Epithelial cell of prostate (primary cell): ENCODE results near the gene OR12D2.
"Not testable (repeated sequence)": the region's sequence is repeated elsewhere in the genome, so short reads cannot be mapped to it uniquely, and the experiment has no call there.

Experiments used
- DNase-seq: peaks from one replicate; pipeline ENCODE4 v3.0.0-alpha.2; 2011; ENCODE audit warnings: low read depth, low spot score
- H3K27ac ChIP-seq: fragments of 450-650 bp; 2 replicates; pipeline ENCODE4 v1.5.1; 2017; ENCODE audit warnings: mild to moderate bottlenecking

OR12D2 gene, protein sequence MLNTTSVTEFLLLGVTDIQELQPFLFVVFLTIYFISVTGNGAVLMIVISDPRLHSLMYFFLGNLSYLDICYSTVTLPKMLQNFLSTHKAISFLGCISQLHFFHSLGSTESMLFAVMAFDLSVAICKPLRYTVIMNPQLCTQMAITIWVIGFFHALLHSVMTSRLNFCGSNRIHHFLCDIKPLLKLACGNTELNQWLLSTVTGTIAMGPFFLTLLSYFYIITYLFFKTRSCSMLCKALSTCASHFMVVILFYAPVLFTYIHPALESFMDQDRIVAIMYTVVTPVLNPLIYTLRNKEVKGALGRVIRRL

DNA sequence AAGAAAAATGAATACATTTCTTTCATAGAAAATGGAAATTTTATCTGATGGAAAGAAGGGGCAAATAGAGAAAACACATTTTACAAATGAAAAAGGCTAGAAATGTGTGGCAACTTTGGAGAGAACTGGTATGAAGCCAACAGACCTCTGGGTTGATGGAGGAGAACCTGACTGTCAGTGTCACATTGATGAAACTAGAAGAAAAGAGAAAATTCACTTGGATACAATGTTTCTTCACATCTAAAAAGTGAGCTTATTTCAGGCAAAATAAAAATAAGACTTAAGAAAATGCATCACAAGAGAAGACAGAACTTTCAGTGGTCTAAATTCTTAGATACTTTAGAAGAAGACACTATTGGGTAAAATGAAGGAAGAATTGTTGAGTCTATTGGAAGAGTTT, at the start of gene OR12D2:
OR12D2 (plus strand) TSS at position 301 of the 400 bp plus-strand sequence. CDS start 1,069 bp downstream, outside the sequence.
- DNase-seq = no peak
- no peak within 1 kb of the TSS for H3K27ac ChIP-seq

DNA sequence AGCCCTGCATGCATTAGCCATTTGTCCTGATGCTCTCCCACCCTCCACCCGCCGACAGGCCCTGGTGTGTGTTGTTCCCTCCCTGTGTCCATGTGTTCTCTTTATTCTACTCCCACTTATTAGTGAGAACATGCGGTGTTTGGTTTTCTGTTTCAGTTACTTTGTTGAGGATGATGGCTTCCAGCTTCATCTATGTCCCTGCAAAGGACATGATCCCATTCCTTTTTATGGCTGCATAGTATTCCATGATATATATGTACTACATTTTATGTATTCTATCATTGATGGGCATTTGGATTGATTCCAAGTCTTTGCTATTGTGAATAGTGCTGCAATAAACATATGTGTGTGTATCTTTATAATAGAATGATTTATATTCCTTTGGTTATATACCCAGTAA, 46.1 kb upstream of the OR12D2 start:
- not testable (repeated sequence) for DNase-seq, H3K27ac ChIP-seq

DNA sequence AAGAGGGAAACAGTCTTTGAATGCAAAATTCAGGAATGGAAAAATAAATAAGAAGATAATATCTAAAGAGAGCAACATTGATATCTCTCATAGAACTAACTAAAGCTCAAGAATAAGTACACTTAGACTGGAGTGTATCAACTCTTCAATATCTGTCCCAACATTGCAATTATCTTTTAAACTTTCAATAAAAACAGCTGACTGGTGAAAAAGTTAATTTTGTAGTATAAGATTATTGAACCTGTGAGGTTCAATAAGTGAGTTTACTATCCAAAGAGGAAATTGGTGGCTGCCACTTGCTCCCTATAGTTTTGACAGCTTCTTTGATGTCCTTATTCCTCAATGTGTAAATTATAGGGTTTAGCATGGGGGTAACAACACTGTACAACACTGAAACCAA, 40.5 kb upstream of the OR12D2 start:
- no peak for DNase-seq
- H3K27ac ChIP-seq = no peak overlapping the region

DNA sequence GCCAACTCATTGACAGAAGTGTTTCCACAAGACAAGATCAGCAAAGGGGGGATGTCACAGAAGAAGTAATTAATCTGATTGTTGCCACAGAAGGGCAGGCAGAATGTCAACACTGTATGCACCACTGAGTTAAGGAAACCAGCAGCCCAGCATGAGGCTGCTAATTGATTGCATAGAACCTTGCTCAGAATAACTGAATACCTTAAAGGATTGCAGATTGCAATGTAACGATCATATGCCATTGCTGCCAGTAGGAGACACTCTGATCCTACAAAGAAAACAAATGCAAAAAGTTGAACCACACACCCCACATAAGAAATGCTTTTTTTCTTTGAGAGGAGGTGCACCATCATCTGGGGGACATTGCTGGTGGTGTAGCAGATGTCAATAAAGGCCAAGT, 39.8 kb upstream of the OR12D2 start:
- no peak for DNase-seq
- no peak overlapping the region for H3K27ac ChIP-seq

DNA sequence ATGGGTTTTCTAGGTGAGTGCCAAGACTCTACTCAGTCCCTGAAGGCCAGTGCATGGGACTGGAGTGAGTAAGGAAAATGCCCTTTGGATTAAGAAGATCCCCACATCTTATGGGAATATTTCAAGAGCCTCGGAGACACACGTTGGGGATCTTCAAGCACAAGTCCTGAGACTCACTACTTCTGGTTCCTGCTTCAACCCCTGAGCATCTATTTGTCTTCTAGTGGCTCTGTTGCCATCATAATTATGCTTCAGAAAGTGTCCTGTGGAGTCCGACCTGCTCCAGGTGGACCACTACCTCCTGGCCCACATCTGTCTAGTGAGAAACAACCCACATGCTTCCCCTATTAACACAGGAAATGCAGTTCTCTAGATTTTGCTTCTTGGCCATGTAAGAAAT, 26.7 kb upstream of the OR12D2 start, which contains the start of gene OR5V1:
OR5V1 (minus strand) TSS at position 101 of the 400 bp plus-strand sequence. CDS start 12,670 bp downstream, outside the sequence.
- no peak for DNase-seq
- H3K27ac ChIP-seq = no peak within 1 kb of the TSS

DNA sequence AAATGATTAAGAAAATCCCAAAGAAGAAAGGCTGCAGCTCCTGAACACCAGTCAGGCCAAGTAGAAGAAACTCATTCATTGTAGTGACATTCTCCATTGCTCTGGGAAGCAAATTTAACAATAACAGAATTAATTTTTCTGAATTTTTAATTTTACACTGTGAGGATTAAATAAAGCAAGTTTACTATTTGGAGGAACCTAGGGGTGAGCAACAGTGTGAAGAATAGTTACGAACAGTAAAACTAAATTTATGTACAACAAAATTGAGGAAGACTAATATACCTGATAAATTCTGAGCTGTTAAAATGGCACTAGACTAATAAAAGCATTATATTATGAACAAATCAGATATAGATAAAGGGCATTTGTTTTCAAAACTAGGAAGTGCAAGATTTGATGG, 20.2 kb upstream of the OR12D2 start, which contains the start of gene OR12D3:
OR12D3 (minus strand) TSS at position 101 of the 400 bp plus-strand sequence; CDS start at position 97, 4 bp downstream.
- no peak for DNase-seq
- no peak within 1 kb of the TSS for H3K27ac ChIP-seq

DNA sequence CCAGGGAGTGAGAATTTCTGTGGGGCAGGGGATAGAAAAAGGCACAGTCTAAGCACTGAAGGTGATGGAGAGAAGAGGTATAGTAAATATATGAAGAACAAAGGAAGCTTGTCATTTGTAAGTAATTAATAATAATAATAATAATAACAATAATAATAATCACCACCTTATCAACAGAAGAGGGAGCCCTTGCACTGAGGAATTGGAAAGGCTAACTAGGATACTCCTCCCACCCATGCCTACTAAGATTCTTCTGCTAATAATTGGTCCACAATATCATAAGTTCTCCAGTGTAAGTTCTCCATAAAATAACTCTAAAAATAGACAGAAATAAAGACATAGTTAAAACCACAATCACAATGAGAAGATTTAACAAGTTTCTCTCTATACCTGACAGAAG, 19.4 kb upstream of the OR12D2 start:
- no peak overlapping the region for H3K27ac ChIP-seq
- no peak for DNase-seq

DNA sequence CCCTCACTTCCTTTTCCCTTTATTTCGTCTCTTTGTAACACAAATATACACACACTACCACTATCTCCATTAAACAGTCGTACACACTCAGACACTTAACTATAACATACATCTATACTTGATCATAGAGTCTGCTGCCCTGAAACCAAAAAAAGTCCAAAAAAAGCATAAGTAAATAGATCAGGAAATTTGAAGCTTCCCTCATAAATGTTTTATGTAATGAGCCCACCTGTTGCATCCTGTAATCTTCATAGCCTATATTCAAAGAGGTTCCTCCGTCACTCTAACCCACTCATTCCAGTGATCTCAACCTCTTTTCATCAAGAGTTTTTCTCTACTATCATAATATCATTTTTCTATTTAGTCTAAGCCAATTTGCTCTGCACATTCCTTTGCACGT, 6.9 kb upstream of the OR12D2 start:
- no peak overlapping the region for H3K27ac ChIP-seq
- DNase-seq = no peak

DNA sequence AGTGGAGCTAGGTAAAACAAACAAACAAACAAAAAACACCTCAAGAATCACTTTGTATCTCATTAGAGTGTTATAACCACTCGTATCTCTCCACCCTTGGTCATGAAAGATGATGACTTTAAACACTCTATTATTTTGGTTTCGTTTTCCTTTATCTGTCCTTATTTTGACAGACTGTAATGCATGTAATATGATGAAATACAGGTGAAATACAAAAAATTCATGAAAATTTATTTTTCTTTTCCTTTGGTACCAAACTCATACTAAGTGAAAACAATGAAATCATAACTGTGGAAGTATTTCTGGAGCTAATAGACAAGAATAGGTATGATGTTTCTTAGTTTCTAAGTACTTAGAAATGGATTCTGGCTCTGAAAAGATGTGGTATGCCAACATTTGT, 4.1 kb downstream of the OR12D2 start:
- H3K27ac ChIP-seq = no peak overlapping the region
- no peak for DNase-seq

DNA sequence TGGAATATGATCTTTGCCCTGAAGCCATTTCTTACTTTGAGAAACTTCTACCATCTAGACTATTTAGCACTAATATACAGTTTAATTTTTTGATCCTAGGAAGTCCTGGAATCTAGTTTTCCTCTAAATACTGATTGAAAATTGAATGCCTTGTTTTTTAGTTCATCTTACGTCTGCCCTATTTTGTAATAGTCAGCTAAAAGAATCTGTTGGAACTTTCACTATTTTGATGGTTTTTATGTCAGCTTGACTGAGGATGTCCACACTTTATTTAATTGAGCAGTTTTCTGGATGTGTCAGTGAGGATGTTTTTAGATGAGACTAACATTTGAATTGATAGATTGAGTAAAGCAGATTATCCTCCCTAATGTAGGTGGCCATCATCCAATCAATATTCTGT, 8.4 kb downstream of the OR12D2 start:
- no peak for DNase-seq
- no peak overlapping the region for H3K27ac ChIP-seq

DNA sequence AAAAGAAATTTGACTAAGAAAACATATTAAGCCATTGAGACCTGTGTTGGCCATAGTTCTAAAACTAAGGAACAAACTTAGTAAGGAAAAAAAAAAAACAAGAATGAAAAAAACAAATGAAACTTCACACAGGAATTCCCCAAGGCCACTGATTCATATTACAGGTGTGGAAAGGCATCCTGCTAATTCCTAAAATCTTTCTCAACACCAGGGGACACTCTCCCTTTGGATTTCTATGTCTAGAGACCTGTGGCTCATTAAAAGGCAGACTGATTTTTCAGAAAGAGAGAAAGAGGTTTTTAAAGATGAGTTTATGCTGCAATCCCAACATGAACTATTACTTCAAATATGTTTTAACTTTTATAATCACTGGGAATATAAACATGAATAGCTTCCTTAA, 19.2 kb downstream of the OR12D2 start, which contains the start of gene OR12D1:
OR12D1 (plus strand) TSS at position 341 of the 400 bp plus-strand sequence.
- no peak within 1 kb of the TSS for H3K27ac ChIP-seq
- DNase-seq = no peak

DNA sequence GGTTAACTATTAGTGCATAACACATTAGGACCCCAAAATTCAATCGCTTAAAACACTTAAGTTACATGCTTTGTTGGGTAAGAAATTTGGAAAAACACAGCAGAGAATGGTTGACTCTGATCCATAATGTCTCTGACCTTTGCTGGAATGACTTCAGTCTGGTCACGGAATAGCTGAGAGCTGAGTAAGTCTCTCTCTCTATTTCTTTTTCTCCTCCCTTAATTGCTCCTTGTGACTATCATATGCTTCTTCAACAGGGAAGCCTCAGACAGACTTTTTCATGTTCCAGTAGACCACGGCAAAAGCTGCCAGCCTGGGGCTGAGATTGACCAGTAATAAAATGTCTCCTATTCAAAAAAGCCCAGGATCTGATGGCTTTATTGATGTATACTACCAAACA, 24.1 kb downstream of the OR12D2 start:
- DNase-seq = no peak
- H3K27ac ChIP-seq = no peak overlapping the region

DNA sequence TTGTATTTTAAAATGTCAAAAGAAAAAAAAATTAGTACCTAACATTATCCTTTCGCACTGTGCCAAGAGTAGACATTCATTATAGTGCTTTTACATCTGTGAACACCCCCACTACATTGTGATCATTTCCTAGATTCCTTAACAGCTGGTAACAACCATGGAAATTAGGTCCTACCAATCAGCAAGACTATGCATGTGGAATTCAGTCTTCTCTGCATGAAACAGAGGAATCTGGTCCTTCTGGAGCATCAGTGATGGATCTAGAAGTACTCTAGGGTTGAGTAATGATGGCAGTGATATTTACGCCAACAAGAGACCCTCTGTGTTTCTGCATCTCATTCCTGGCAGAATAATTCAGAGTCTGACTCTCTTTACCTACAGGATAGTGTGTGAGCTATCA, 28.7 kb downstream of the OR12D2 start:
- no peak for DNase-seq

DNA sequence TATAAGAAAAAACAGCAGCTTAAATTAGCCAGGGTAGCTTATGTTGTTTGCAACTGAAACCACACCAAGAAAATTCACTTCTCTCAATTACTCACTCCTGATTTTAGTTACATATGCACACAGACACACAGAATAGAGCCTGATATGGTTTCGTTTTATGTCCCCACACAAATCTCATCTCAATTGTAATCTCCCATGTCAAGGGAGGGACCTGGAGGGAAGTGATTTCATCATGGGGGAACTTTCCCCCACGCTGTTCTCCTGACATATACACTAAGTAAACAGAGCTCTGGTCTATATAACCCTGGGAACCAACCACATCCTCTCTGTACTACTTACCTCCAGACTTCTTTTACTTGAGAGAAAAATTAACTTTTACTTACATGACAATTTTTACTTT, 29.1 kb downstream of the OR12D2 start:
- no peak for DNase-seq
- H3K27ac ChIP-seq = no peak overlapping the region

More for the DNA sequence above, 28.7 kb downstream of the OR12D2 start:
- no peak overlapping the region for H3K27ac ChIP-seq

DNA sequence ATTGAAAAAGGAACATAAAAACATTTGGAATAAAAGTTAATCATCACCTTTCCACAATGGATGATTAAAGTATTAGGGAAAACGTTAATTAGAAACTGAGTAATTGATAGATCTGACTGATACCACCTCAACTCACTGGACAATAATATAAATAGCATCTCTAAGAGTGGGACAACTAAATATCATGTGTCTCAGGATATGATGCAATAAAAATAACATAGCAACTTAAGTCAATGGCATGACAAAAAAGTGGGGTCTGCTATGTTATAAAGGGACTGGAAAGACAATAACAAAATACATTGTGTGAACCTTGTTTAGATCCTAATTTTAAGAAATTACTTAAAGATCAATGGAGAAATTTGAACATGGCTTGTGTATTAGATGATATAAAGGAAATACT, 29.6 kb downstream of the OR12D2 start:
- no peak overlapping the region for H3K27ac ChIP-seq
- DNase-seq = no peak

DNA sequence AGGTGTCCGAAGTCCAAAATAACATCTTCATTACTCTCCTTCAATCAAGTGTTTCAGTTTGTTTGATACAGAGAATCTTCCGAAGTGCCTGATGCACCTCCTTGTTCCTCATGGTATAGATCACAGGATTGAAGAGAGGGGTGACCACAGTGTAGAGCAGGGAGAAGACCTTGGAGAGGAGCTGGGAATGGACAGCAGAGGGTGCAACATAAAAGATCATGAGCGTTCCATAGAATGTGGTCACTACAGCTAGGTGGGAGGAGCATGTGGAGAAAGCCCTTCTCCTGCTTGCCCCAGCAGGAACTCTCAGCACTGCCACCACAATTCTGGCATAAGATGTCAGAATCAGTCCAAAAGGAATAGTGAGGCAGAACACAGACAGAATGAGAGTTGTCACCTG, 31.2 kb downstream of the OR12D2 start:
- no peak for DNase-seq
- no peak overlapping the region for H3K27ac ChIP-seq

DNA sequence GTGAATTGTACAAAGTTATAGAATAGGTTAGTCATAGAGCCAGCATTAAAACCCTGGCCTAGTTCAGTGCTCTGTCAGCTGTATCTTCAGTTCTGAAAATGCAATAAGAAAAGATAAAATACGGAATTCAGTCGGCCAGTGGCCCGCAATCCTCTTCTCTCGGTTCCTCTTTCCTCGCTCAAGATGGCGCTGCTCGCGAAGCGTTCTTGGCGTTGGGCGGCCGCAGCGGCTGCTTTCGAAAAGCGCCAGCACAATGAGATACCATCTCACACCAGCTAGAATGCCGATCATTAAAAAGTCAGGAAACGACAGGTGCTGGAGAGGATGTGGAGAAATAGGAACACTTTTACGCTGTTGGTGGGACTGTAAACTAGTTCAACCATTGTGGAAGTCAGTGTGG, 41.3 kb downstream of the OR12D2 start:
- DNase-seq, H3K27ac ChIP-seq: not testable (repeated sequence)

DNA sequence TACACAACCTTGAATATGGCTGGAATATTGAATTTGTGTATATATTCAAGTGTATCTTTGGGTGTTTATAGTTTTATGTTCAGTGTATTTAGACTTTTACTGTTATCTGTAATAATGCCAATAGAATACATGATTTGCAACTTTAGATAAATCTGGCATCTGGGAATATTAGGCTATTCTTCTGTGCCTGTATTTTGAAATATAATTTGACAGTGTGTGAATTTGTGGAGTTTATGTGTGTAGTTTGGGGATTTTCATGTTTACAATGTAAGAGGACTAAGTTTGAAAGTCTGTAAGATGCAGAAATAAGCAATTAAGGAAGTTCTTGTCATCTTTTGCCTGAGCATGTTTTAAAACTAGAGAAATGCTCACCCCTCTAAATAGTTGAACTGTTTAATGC, 43.6 kb downstream of the OR12D2 start, which contains the start of gene OR10C1:
OR10C1 (plus strand) TSS at position 301 of the 400 bp plus-strand sequence. CDS start 710 bp downstream, outside the sequence.
- DNase-seq = no peak
- H3K27ac ChIP-seq = no peak within 1 kb of the TSS

DNA sequence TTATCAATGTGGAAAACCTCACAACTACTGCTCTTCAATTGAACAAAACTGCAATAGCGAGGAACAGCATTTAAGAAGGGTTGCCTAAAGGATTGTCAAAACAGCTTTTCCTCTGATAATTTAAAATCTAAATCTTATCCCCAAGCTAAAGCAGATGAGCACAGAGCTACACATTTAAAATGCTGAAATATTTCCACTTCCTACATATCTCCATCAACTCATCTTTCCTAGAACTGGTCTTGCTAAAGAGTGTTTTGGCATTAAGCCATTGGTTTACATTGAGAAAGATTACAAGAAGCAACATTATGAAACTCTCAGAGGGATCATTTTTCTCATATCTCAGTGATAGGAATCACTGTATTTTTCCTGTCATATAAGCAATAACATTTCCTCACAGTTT, 47.3 kb downstream of the OR12D2 start:
- DNase-seq = no peak
- no peak overlapping the region for H3K27ac ChIP-seq

DNA sequence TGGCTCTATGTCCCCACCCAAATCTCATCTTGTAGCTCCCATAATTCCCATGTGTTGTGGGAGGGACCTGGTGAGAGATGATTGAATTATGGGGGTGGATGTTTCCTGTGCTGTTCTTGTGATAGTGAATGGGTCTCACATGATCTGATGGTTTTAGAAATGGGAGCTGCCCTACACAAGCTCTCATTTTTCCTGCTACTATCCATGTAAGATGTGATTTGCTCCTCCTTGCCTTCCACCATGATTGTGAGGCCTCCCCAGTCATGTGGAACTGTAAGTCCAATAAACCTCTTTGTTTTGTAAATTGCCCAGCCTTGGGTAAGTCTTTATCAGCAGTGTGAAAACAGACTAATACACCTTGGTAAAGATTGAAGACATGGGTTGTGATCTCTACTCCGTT, 48.6 kb downstream of the OR12D2 start:
- H3K27ac ChIP-seq, DNase-seq: not testable (repeated sequence)
